GM10266 (cell line): Measurements from ENCODE around the gene CHRM1.

Source experiments
- DNase-seq: peaks from one replicate; pipeline ENCODE4 v3.0.0; 2012; ENCODE audit errors: extremely low spot score
- TF ChIP-seq, protein P1 (sequence below): IDR thresholded peaks from 2 replicates; pipeline ENCODE4 v1.5.1; 2012; ENCODE audit warnings: mild to moderate bottlenecking, low read depth; ENCODE audit not compliant: control insufficient read depth, insufficient read depth; ENCODE audit errors: missing control alignments

Gene CHRM1

DNA sequence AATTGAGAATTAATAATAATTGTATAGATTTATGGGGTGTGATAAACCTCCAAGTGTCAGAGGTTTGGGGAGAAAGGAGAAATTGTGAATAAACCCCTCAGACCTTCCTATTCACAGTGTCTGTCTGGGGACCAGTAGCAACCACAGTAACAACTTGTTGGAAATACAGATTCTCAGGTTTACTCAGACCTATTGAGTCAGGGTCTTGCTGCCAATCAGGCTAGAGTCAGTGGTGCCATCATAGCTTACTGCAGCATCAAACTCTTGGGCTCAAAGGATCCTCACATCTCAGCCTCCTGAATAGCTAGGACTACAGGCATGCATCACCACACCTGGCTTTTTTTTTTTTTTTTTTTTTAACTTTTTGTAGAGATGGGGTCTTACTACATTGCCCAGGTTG lies 23.1 kb downstream of the CHRM1 start:
- no peak for DNase-seq
- TF ChIP-seq, protein P1, sequence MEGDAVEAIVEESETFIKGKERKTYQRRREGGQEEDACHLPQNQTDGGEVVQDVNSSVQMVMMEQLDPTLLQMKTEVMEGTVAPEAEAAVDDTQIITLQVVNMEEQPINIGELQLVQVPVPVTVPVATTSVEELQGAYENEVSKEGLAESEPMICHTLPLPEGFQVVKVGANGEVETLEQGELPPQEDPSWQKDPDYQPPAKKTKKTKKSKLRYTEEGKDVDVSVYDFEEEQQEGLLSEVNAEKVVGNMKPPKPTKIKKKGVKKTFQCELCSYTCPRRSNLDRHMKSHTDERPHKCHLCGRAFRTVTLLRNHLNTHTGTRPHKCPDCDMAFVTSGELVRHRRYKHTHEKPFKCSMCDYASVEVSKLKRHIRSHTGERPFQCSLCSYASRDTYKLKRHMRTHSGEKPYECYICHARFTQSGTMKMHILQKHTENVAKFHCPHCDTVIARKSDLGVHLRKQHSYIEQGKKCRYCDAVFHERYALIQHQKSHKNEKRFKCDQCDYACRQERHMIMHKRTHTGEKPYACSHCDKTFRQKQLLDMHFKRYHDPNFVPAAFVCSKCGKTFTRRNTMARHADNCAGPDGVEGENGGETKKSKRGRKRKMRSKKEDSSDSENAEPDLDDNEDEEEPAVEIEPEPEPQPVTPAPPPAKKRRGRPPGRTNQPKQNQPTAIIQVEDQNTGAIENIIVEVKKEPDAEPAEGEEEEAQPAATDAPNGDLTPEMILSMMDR: no peak

DNA sequence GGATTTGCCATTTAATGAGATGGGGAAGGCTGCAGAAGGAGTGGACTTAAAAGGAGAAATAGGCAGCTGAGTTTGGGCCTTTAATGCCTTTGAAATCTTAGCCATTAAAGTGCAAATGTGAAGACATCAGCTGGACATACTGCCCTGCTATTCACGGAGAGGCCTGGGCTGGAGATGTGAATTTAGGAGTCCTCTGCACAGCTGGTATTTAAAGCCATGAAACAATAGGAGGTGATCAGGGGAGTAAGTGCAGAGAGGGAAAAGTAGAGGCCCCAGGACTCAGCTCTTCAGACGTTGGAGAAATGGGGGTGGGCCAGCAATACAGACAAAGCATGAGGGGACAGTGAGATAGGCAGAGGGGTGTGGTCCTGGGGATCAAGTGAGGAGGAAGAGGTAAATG lies 23.9 kb downstream of the CHRM1 start:
- no peak for DNase-seq
- TF ChIP-seq, protein P1: no peak

DNA sequence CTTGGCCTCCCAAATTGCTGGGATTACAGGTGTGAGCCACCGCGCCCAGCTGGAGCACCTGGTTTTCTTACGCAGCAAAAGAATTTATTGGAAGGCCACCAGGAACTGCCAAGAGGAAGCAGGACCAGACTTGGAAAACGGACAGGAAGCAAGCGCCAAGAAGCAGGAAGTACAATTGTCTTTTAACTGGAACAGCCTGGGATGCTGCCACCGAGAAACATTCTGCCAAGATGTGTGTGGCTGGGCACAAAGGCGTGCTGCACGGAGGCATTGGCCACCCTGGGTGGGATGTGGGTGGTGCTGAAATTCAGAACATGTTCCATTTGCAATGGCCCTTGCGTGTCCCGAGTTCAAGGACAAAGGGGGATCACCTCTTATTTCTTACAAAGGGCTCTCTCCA lies 25.1 kb downstream of the CHRM1 start:
- no peak for DNase-seq

DNA sequence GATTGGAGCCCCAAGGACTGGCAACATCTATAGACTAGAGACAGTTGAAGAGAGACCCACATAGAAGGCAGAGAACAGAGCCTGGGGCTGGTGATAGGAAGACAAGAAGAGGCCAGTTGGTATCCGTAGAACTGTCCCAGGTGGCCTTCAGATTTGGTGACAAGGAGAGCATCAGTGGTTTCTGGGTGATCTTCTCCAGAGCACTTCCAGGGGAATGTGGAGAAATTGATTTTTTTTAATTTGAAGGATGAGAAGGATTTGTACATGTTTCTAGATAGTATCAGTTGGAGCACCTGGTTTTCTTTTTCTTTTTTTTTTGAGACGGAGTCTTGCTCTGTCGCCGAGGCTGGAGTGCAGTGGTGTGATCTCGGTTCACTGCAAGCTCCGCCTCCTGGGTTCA lies 25.7 kb downstream of the CHRM1 start:
- TF ChIP-seq, protein P1: no peak
- no peak for DNase-seq

More for the DNA sequence above, 25.1 kb downstream of the CHRM1 start:
- TF ChIP-seq, protein P1: no peak

DNA sequence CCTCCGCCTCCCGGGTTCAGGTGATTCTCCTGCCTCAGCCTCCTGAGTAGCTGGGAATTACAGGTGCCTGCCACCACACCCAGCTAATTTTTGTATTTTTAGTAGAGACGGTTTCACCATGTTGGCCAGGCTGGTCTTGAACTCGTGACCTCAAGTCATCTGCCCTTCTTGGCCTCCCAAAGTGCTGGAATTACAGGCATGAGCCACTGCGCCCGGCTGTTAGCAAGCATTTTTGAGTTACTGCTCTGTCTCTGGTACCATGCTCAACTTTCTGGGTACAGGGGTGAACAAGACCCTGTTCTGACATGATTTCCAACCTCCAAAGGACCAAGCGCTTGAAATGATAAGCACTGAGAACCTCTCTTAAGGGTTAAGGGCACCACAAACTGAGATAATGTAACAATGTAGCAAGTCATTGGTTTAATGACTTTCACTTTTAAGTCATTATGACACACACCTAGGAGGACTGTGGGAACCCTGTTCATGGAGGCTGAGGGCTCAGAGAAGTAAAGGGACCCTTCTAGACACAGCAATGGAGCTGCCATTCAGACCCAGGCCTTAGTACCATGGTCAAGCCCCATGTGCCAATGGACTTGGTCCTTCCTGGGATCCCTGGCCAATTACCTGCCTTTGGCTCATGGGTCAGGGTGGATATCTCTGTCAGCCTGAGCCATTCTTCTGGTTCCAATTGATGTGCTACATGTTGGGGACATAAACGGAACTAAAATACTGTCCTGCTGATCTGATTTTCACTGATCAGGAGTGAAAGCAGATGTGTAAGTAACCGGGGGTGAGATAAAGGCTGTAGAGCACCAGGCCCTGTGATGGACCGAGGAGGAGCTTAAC lies 28.9 kb downstream of the CHRM1 start:
- TF ChIP-seq, protein P1: no peak

DNA sequence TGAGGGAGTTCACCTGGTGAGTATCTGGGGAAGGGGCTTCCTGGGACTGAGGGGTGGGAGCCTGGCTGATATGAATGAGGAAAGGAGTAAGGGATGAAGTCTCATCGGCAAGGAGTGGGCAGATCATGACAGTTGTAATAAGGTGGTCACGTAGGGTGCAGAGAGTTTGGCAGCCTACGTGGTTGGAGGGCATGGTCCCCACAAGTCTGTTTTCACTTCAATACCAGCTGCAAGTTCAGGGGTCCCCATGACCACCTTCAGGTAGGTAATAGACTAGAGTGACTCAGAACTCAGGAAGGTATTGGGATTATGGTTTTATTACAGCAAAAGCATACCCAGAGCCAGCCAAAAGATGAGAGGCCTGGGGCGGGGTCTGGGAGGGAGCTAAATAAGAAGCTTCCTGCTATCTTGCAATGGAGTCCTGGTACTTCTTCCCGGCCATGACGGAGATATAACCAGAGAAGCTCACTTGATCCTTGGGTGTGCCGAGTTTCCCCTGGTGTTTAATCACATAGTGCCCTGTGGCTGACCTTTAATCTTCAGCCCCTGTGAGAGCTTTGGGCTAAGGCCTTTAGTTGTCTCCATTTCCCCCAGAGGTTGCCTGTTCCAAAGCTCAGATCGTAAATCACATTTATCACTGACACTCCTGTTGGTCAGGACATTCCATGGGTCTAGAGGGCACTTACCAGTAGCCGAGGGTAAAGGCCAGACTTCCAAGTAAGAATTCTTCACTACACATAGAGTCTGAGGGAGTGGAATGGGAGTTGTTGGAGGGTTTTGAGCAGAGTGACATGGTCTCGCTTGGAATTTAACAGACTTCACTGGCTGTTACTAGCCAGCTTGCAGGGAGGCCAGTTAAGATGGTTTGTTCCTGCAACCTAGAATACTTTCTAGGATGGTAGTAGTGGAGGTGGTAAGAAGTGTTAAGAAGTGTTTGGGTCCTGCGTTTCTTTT lies 31.4 kb downstream of the CHRM1 start:
- no peak for DNase-seq
- TF ChIP-seq, protein P1: no peak

More for the DNA sequence above, 28.9 kb downstream of the CHRM1 start:
- DNase-seq: no peak

DNA sequence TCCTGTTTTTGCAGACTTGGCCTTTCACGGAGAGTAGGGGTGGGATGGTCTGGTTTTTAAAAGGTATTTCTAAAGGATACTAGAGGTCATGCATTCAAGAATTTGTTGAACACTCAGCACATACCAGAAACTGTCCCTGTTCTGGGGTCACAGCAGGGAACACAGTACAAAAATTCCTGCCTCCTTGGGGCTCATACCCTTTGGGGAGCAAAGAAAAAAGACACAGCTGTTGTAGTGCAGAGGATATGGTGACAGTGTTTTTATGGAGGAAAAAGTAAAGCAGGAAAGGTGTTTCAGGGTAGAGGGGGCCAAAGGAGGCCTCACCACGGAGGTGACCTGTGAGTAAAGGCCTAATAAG lies 32.1 kb downstream of the CHRM1 start:
- TF ChIP-seq, protein P1: no peak
- no peak for DNase-seq
